Heart left ventricle (tissue), 13 donors: ENCODE measurements around the gene CDK5RAP2.

ENCODE experiments used
- CTCF ChIP-seq, 12 donors: fragments of 200-600 bp; sonication (generic) in 4 of 12; IDR thresholded peaks; one replicate each; pipeline versions ENCODE4 v1.5.0 to v1.8.0; 2018 to 2022; ENCODE audit warnings: antibody characterized with exemption in 12 of 12, mild to moderate bottlenecking in 5 of 12
- POLR2A ChIP-seq, 2 donors: fragments of 450-650 bp; IDR thresholded peaks; one replicate each; pipeline ENCODE4 v1.6.1; 2017; ENCODE audit warnings: antibody characterized with exemption in 2 of 2, mild to moderate bottlenecking in 2 of 2, moderate library complexity in 2 of 2
- donor health status: ischemic (EF 13 %, LVEDD 7.1; RV severe dilation, severe dysfunction).
- donor health status: DM: no; HTN: yes; CAD: no.
- donor health status: DM: no; HTN: no; CAD: no.
- donor health status: ischemic (EF 25% LVEDD 6.9; RV normal size, moderate dysfunction).
- donor health status: ischemic (EF 25% LVEDD 5.7; RV mildly dilated, moderate dysfunction).
- donor health status: ischemic (EF 35%, LVEDD 5.7; RV mildly dilated, moderate dysfunction).
- donor health status: nonischemic (EF 11% LVEDD 7.7; RV severe dilation, severe dysfunction).
- donor health status: DM: yes; HTN: yes; CAD: no.
- donor health status: PGD.
- donor health status: ischemic (EF 29% LVEDD 5.4; RV normal size, mild dysfunction).
- donor health status: nonischemic (EF 23%, LVEDD 6.1; RV moderate dilation, normal function).

GRCh38 chr9:120593250-120593954 is 13.4 kb upstream of the CDK5RAP2 start:
- TF ChIP-seq POLR2A (IDR thresholded peaks at IDR 0.05) (no peak), CTCF (IDR thresholded peaks at IDR 0.05) (no peak)
